ENCODE data around the gene GLP2R. TPM values are rescaled to one million over a fixed set of nuclear protein-coding genes. Genes with fewer than 3 reads are reported as not detected.

The GLP2R gene
- total and polyA plus RNA-seq, 10 of the 15 experiments (the other 5 are each of a cell fraction or from before 2014, with no cell fraction given), result not detected

GRCh38 chr17:9932491-9932890, 106.8 kb downstream of the GLP2R start:
- 26% methylated on average over 2 of the region's 2 CpGs for WGBS (ENCODE audit: insufficient coverage, insufficient replicate concordance, low lambda C conversion rate, missing lambda C conversion rate)
- H3K27me3 ChIP-seq (replicated peaks in 1 of 2; ENCODE audit: control insufficient read depth in 2 of 2, insufficient read depth in 2 of 2, low read length in 1 of 2), result no peaks in the 10 kb centered on the region; a peak in 1 of 4 replicates
- H3K27ac ChIP-seq (ENCODE audit: control insufficient read depth, insufficient read depth), result no peak overlapping the region
- no peak for ATAC-seq
- H4K20me1 ChIP-seq (ENCODE audit: control insufficient read depth, insufficient read depth), result no peaks in the 10 kb centered on the region
- SMC1A ChIA-PET (ENCODE audit: uncharacterized antibody, unreplicated experiment), result no interaction called here
- no peak for DNase-seq (ENCODE audit: low read depth, low spot score)
- in situ Hi-C loops (cut with MboI), result no loop called here
- no peak overlapping the region for H3K4me3 ChIP-seq
- no peak overlapping the region for H3K4me2 ChIP-seq (ENCODE audit: control insufficient read depth, insufficient read depth)
- H3K9ac ChIP-seq (ENCODE audit: control insufficient read depth, insufficient read depth, low read length), result no peak overlapping the region
- no peaks in the 10 kb centered on the region for H3K9me3 ChIP-seq (replicated peaks; ENCODE audit: control insufficient read depth, insufficient read depth, low read length)
- intact Hi-C loops (cut with micrococcal nuclease; ENCODE audit: unreplicated experiment), result no loop called here
- CTCF ChIA-PET, result no interaction called here
- no peak for FAIRE-seq
- no peaks in the 10 kb centered on the region for H3K79me2 ChIP-seq (ENCODE audit: control insufficient read depth, insufficient read depth, low read length)
- POLR2A ChIA-PET, result no interaction called here
- RAD21 ChIA-PET (ENCODE audit: unreplicated experiment), result no interaction called here
- H2AFZ ChIP-seq (ENCODE audit: control insufficient read depth, low read depth, low read length), result no peak overlapping the region
- no peaks in the 10 kb centered on the region for H3K36me3 ChIP-seq (ENCODE audit: control insufficient read depth in 2 of 2, insufficient read depth in 2 of 2, low read length in 1 of 2)
- H3K4me1 ChIP-seq (ENCODE audit: control insufficient read depth, insufficient read depth, low read length), result no peaks in the 10 kb centered on the region
- no TSS peak for BruUV-seq (replicated peaks)
- TF ChIP-seq JUND (IDR thresholded peaks at IDR 0.05; ENCODE audit: low read depth, low read length), result no peak
- no peak for TF ChIP-seq SP1 (IDR thresholded peaks at IDR 0.05; ENCODE audit: low read depth, low read length)
- no peak for TF ChIP-seq STAT1 (conservative IDR thresholded peaks at IDR 0.05)
- TF ChIP-seq PRDM15 (CRISPR knock-in tag; IDR thresholded peaks at IDR 0.05), result no peak
- TF ChIP-seq IKZF2 (IDR thresholded peaks at IDR 0.05), result no peak
- no peak for TF ChIP-seq TARDBP (IDR thresholded peaks at IDR 0.05; ENCODE audit: borderline replicate concordance)
- no peak for TF ChIP-seq ATF7 (IDR thresholded peaks at IDR 0.05; ENCODE audit: low read depth)
- TF ChIP-seq, protein P1, sequence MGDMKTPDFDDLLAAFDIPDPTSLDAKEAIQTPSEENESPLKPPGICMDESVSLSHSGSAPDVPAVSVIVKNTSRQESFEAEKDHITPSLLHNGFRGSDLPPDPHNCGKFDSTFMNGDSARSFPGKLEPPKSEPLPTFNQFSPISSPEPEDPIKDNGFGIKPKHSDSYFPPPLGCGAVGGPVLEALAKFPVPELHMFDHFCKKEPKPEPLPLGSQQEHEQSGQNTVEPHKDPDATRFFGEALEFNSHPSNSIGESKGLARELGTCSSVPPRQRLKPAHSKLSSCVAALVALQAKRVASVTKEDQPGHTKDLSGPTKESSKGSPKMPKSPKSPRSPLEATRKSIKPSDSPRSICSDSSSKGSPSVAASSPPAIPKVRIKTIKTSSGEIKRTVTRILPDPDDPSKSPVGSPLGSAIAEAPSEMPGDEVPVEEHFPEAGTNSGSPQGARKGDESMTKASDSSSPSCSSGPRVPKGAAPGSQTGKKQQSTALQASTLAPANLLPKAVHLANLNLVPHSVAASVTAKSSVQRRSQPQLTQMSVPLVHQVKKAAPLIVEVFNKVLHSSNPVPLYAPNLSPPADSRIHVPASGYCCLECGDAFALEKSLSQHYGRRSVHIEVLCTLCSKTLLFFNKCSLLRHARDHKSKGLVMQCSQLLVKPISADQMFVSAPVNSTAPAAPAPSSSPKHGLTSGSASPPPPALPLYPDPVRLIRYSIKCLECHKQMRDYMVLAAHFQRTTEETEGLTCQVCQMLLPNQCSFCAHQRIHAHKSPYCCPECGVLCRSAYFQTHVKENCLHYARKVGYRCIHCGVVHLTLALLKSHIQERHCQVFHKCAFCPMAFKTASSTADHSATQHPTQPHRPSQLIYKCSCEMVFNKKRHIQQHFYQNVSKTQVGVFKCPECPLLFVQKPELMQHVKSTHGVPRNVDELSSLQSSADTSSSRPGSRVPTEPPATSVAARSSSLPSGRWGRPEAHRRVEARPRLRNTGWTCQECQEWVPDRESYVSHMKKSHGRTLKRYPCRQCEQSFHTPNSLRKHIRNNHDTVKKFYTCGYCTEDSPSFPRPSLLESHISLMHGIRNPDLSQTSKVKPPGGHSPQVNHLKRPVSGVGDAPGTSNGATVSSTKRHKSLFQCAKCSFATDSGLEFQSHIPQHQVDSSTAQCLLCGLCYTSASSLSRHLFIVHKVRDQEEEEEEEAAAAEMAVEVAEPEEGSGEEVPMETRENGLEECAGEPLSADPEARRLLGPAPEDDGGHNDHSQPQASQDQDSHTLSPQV (IDR thresholded peaks at IDR 0.05), result no peak
- TF ChIP-seq ETV6 (conservative IDR thresholded peaks at IDR 0.05 in 1 of 2, IDR thresholded peaks at IDR 0.05 in 1 of 2; ENCODE audit: borderline replicate concordance in 1 of 2, low read depth in 1 of 2), result no peak
- TF ChIP-seq CUX1 (IDR thresholded peaks at IDR 0.05; ENCODE audit: insufficient replicate concordance, low read depth, low read length), result no peak
- no peak for TF ChIP-seq RCOR1 (conservative IDR thresholded peaks at IDR 0.05; ENCODE audit: low read depth, low read length)
- no peak for TF ChIP-seq MEF2A (IDR thresholded peaks at IDR 0.05; ENCODE audit: insufficient read depth, low read depth, low read length)
